ENCODE results near the gene NUMB. TPM values are rescaled to one million over a fixed set of nuclear protein-coding genes. Genes with fewer than 3 reads are reported as not detected.
"Not testable (repeated sequence)": the region's sequence is repeated elsewhere in the genome, so short reads cannot be mapped to it uniquely, and the experiment has no call there.

The NUMB gene
- total RNA-seq, 1 donor from 2014 or later = 33.1 TPM

DNA sequence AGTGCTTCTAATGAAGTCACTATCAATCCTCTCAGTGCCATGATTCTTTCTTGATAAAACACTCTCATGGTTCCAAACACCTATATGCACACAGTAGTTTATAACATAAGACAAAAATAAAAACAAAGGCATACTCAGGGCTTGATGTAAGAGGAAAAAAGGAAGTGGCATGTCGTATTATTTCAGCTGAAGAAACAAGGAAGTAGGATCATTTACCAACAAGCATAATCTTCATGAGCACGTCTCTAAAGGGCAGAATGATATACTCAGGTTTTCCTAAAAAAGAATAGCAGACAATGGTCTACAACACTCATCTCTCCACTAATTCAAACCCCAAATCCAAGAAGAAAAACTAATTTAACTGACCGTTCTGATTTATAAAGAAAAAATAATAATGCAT is 33.9 kb downstream of the NUMB start:
- TF ChIP-seq, protein P1, sequence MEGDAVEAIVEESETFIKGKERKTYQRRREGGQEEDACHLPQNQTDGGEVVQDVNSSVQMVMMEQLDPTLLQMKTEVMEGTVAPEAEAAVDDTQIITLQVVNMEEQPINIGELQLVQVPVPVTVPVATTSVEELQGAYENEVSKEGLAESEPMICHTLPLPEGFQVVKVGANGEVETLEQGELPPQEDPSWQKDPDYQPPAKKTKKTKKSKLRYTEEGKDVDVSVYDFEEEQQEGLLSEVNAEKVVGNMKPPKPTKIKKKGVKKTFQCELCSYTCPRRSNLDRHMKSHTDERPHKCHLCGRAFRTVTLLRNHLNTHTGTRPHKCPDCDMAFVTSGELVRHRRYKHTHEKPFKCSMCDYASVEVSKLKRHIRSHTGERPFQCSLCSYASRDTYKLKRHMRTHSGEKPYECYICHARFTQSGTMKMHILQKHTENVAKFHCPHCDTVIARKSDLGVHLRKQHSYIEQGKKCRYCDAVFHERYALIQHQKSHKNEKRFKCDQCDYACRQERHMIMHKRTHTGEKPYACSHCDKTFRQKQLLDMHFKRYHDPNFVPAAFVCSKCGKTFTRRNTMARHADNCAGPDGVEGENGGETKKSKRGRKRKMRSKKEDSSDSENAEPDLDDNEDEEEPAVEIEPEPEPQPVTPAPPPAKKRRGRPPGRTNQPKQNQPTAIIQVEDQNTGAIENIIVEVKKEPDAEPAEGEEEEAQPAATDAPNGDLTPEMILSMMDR (IDR thresholded peaks at IDR 0.05; ENCODE audit: insufficient read depth, low read length, poor library complexity, severe bottlenecking) = no peak
- DNase-seq (ENCODE audit: low read depth) = no peak

GRCh38 chr14:73423092-73423491 is 35.3 kb downstream of the NUMB start:
- DNase-seq (ENCODE audit: low read depth); H3K4me3 ChIP-seq (ENCODE audit: low read depth, low read length); H3K27me3 ChIP-seq (ENCODE audit: control insufficient read depth, insufficient read depth, low read length); H3K36me3 ChIP-seq (ENCODE audit: control insufficient read depth, insufficient read depth, low read length): not testable (repeated sequence)

More for the DNA sequence above, 33.9 kb downstream of the NUMB start:
- no peaks in the 10 kb centered on the region for H3K27me3 ChIP-seq (ENCODE audit: control insufficient read depth, insufficient read depth, low read length)
- peaks cover 1% of the 10 kb centered on the region for H3K36me3 ChIP-seq (ENCODE audit: control insufficient read depth, insufficient read depth, low read length)
- H3K4me3 ChIP-seq (ENCODE audit: low read depth, low read length) = no peak overlapping the region

- Histone ChIP-seq H3K4me3 (ENCODE audit: low read depth, low read length) (no peak overlapping the region), H3K36me3 (ENCODE audit: control insufficient read depth, insufficient read depth, low read length) (peaks cover 1% of the 10 kb centered on the region), H3K27me3 (ENCODE audit: control insufficient read depth, insufficient read depth, low read length) (no peaks in the 10 kb centered on the region)
- DNase-seq (ENCODE audit: low read depth) = no peak
- TF ChIP-seq, protein P1 (IDR thresholded peaks at IDR 0.05; ENCODE audit: insufficient read depth, low read length, poor library complexity, severe bottlenecking) = no peak
These were observed 35.8 kb downstream of the NUMB start for GRCh38 chr14:73422515-73422914.

DNA sequence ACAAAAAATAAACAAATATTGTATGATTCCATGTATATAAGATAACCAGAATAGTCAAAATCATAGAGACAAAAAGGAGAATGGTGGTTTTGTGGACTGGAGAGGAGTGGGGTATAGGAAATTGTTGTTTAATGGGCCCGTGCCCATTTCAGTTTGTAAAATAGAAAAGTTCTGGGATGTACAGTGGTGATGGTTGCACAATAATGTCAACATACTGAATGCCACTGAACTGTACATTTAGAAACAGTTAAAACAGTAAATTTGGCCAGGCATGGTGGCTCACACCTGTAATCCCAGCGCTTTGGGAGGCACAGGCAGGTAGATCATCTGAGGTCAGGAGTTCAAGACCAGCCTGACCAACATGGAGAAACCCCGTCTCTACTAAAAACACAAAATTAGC is 40.1 kb downstream of the NUMB start:
- Histone ChIP-seq H3K4me3 (ENCODE audit: low read depth, low read length) (no peak overlapping the region), H3K36me3 (ENCODE audit: control insufficient read depth, insufficient read depth, low read length) (peaks cover 1% of the 10 kb centered on the region)
- TF ChIP-seq, protein P1 (IDR thresholded peaks at IDR 0.05; ENCODE audit: insufficient read depth, low read length, poor library complexity, severe bottlenecking) = no peak

GRCh38 chr14:73406248-73406647 is 52.1 kb downstream of the NUMB start:
- not testable (repeated sequence) for DNase-seq (ENCODE audit: low read depth); H3K27me3 ChIP-seq (ENCODE audit: control insufficient read depth, insufficient read depth, low read length); H3K36me3 ChIP-seq (ENCODE audit: control insufficient read depth, insufficient read depth, low read length); H3K4me3 ChIP-seq (ENCODE audit: low read depth, low read length)

More for the DNA sequence above, 40.1 kb downstream of the NUMB start:
- H3K27me3 ChIP-seq (ENCODE audit: control insufficient read depth, insufficient read depth, low read length) = no peaks in the 10 kb centered on the region
- no peak for DNase-seq (ENCODE audit: low read depth)

- H3K36me3 ChIP-seq (ENCODE audit: control insufficient read depth, insufficient read depth, low read length) = no peaks in the 10 kb centered on the region
- H3K27me3 ChIP-seq (ENCODE audit: control insufficient read depth, insufficient read depth, low read length) = no peaks in the 10 kb centered on the region
- DNase-seq (ENCODE audit: low read depth) = no peak
- TF ChIP-seq, protein P1 (IDR thresholded peaks at IDR 0.05; ENCODE audit: insufficient read depth, low read length, poor library complexity, severe bottlenecking) = no peak
- H3K4me3 ChIP-seq (ENCODE audit: low read depth, low read length) = no peak overlapping the region
These were observed 55.1 kb downstream of the NUMB start for GRCh38 chr14:73403181-73403752.

DNA sequence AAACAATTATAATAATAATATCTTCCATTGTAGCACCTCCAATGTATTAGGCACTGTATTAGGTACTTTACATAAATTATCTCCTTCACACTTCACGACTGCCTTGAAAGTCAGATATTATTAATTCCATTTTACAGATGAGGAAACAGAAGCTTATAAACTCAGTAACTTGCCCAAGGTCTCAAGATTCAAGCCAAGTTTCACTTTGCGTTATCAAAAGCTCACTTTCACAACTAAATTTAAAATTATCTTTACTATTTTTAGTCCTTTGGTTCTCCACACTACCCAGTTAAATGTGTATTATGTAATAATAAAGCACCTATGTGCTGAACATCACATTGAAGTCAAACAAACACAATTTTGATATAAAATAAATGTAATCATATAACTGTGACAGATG is 55.8 kb downstream of the NUMB start:
- DNase-seq (ENCODE audit: low read depth) = no peak
- TF ChIP-seq, protein P1 (IDR thresholded peaks at IDR 0.05; ENCODE audit: insufficient read depth, low read length, poor library complexity, severe bottlenecking) = no peak
- Histone ChIP-seq H3K4me3 (ENCODE audit: low read depth, low read length) (no peak overlapping the region), H3K36me3 (ENCODE audit: control insufficient read depth, insufficient read depth, low read length) (no peaks in the 10 kb centered on the region), H3K27me3 (ENCODE audit: control insufficient read depth, insufficient read depth, low read length) (no peaks in the 10 kb centered on the region)

All from kidney epithelial cell (primary cell).